ENCODE measurements around the gene PNMA6A. TPM values are rescaled to one million over a fixed set of nuclear protein-coding genes. Genes with fewer than 3 reads are reported as not detected.
"Not testable (repeated sequence)": the region's sequence is repeated elsewhere in the genome, so short reads cannot be mapped to it uniquely, and the experiment has no call there.

The PNMA6A gene
- total RNA-seq (3.1 and 3.3 TPM in 2 replicates), polyA plus RNA-seq (0.56 and 0.85 TPM in 2 replicates), polyA minus RNA-seq (ENCODE audit: low replicate concordance) (1.7 and 4.5 TPM in 2 replicates)
- polyA plus RNA-seq (2012), result 1.4 and 1.5 TPM in 2 replicates

DNA sequence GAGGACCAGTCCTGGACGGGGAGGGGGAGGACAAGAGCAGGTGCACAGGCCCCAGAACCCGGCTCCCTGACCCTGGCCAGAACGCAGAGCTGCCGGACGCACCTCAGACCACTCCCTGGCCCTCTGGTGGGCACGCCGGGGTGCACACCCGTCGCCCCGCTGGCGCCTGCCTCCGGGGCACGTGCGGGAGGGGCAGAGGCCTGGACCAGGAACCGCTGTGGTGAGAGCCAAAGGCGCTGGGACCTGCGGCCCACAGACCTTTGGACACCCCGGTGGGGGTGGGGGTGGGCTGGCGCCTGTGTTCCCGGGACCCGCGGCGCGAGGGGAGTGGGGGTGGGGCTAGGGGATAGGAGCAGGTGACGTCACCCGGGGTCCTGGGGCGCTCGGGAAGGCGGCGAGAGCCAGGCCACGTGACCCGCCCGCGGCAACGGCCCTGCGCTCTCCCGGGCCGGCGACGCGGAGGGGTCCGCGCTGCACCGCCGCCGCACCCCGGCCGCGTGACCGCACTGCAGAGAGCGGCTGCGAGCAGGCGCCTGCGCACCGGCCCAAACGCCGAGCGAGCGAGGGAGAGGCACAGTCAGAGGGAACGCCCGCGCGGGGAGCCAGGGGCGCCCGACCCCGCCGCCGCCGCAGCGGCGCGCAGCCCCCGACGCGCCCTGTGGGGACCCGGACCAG lies at the start of gene PNMA6A:
Gene PNMA6A (plus strand): TSS at position 546 of the 675 bp plus-strand sequence. CDS start 609 bp downstream, outside the sequence.
- not testable (repeated sequence) for H3K4me1 ChIP-seq (ENCODE audit: control insufficient read depth, extremely low read depth, insufficient read depth, low read length); H4K20me1 ChIP-seq (ENCODE audit: control insufficient read depth, extremely low read depth, insufficient read depth, low read length); DNase-seq (ENCODE audit: low read depth in 2 of 2); H3K36me3 ChIP-seq (ENCODE audit: control insufficient read depth, insufficient read depth, low read length); H3K27ac ChIP-seq (ENCODE audit: insufficient read depth, low read length); H2AFZ ChIP-seq (ENCODE audit: low read length); H3K9ac ChIP-seq (ENCODE audit: insufficient read depth, low read length); H3K4me2 ChIP-seq (ENCODE audit: extremely low read depth, insufficient read depth, low read length); H3K4me3 ChIP-seq (replicated peaks in 1 of 4; ENCODE audit: control extremely low read depth in 1 of 4, insufficient read depth in 1 of 4, low read depth in 3 of 4, low read length in 4 of 4); H3K27me3 ChIP-seq (ENCODE audit: control insufficient read depth, insufficient read depth, low read length); H3K9me3 ChIP-seq (ENCODE audit: control insufficient read depth, insufficient read depth, low read depth, low read length); H3K79me2 ChIP-seq (ENCODE audit: control insufficient read depth, insufficient read depth, low read length)

DNA sequence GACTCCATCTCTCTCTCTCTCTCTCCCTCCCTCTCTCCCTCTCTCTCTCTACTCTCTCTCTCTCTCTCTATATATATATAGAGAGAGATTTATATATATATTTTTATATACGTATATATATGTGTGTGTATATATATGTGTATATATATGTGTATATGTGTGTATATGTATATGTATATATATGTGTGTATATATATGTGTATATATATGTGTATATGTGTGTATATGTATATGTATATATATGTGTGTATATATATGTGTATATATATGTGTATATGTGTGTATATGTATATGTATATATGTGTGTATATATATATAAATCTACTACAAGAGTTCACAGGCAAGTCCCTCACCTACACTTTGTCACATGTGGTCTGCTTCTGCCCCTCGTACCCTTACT lies 45.8 kb upstream of the PNMA6A start:
- not testable (repeated sequence) for H3K9ac ChIP-seq (ENCODE audit: insufficient read depth, low read length); H3K27ac ChIP-seq (ENCODE audit: insufficient read depth, low read length); H3K4me3 ChIP-seq (replicated peaks in 1 of 4; ENCODE audit: control extremely low read depth in 1 of 4, insufficient read depth in 1 of 4, low read depth in 3 of 4, low read length in 4 of 4); H3K4me1 ChIP-seq (ENCODE audit: control insufficient read depth, extremely low read depth, insufficient read depth, low read length); H2AFZ ChIP-seq (ENCODE audit: low read length); H3K27me3 ChIP-seq (ENCODE audit: control insufficient read depth, insufficient read depth, low read length); H3K36me3 ChIP-seq (ENCODE audit: control insufficient read depth, insufficient read depth, low read length); H3K79me2 ChIP-seq (ENCODE audit: control insufficient read depth, insufficient read depth, low read length); DNase-seq (ENCODE audit: low read depth in 2 of 2); H3K9me3 ChIP-seq (ENCODE audit: control insufficient read depth, insufficient read depth, low read depth, low read length); H4K20me1 ChIP-seq (ENCODE audit: control insufficient read depth, extremely low read depth, insufficient read depth, low read length); H3K4me2 ChIP-seq (ENCODE audit: extremely low read depth, insufficient read depth, low read length)

DNA sequence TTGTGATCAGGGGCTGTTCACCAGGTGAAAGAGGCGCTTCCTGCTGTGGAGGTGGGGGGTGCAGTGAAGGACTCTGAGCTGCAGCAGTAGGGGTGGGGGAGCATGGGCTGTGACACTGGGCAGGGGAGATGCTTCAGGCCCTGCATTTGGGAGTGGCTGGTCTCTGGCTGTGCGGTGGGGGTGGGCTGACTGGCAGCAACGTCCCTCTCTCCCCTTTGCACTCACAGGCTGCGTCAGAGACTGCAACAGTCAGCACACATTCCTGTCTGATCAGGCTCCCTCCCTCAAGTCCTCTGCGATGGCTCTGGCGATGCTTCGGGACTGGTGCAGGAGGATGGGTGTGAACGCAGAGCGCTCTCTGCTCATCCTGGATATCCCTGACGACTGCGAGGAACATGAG lies 43.8 kb upstream of the PNMA6A start:
- not testable (repeated sequence) for DNase-seq (ENCODE audit: low read depth in 2 of 2); H2AFZ ChIP-seq (ENCODE audit: low read length); H3K4me1 ChIP-seq (ENCODE audit: control insufficient read depth, extremely low read depth, insufficient read depth, low read length); H3K27ac ChIP-seq (ENCODE audit: insufficient read depth, low read length); H3K36me3 ChIP-seq (ENCODE audit: control insufficient read depth, insufficient read depth, low read length); H3K79me2 ChIP-seq (ENCODE audit: control insufficient read depth, insufficient read depth, low read length); H3K4me2 ChIP-seq (ENCODE audit: extremely low read depth, insufficient read depth, low read length); H4K20me1 ChIP-seq (ENCODE audit: control insufficient read depth, extremely low read depth, insufficient read depth, low read length); H3K9ac ChIP-seq (ENCODE audit: insufficient read depth, low read length); H3K4me3 ChIP-seq (replicated peaks in 1 of 4; ENCODE audit: control extremely low read depth in 1 of 4, insufficient read depth in 1 of 4, low read depth in 3 of 4, low read length in 4 of 4); H3K9me3 ChIP-seq (ENCODE audit: control insufficient read depth, insufficient read depth, low read depth, low read length); H3K27me3 ChIP-seq (ENCODE audit: control insufficient read depth, insufficient read depth, low read length)

DNA sequence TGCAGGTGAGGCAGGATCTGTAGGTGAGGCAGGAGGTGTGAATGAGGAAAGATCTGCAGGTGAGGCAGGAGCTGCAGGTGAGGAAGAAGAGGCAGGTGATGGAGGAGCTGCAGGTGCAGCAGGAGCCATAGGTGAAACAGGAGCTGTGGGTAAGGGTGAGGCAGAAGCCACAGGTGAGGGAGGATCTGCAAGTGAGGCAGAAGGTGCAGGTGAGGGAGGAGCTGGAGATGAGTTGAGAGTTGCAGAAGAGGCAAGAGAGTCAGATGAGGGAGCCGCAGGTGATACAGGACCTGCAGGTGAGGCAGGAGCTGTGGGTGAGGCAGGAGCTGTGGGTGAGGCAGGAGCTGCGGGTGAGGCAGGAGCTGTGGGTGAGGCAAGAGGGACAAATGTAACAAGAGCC lies 43.1 kb upstream of the PNMA6A start:
- TF ChIP-seq, protein P1, sequence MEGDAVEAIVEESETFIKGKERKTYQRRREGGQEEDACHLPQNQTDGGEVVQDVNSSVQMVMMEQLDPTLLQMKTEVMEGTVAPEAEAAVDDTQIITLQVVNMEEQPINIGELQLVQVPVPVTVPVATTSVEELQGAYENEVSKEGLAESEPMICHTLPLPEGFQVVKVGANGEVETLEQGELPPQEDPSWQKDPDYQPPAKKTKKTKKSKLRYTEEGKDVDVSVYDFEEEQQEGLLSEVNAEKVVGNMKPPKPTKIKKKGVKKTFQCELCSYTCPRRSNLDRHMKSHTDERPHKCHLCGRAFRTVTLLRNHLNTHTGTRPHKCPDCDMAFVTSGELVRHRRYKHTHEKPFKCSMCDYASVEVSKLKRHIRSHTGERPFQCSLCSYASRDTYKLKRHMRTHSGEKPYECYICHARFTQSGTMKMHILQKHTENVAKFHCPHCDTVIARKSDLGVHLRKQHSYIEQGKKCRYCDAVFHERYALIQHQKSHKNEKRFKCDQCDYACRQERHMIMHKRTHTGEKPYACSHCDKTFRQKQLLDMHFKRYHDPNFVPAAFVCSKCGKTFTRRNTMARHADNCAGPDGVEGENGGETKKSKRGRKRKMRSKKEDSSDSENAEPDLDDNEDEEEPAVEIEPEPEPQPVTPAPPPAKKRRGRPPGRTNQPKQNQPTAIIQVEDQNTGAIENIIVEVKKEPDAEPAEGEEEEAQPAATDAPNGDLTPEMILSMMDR (conservative IDR thresholded peaks at IDR 0.05 in 1 of 2, IDR thresholded peaks at IDR 0.05 in 1 of 2; ENCODE audit: low read depth in 1 of 2, low read length in 2 of 2), result no peak
- TF ChIP-seq EZH2 (IDR thresholded peaks at IDR 0.05; ENCODE audit: low read length, missing control alignments), result no peak
- DNase-seq (ENCODE audit: low read depth in 2 of 2), result no peak
- H3K27ac ChIP-seq (ENCODE audit: insufficient read depth, low read length), result no peak overlapping the region

More for the DNA sequence above, 43.1 kb upstream of the PNMA6A start:
- H3K9ac ChIP-seq (ENCODE audit: insufficient read depth, low read length), result no peak overlapping the region
- no peaks in the 10 kb centered on the region for H3K79me2 ChIP-seq (ENCODE audit: control insufficient read depth, insufficient read depth, low read length)
- H3K4me3 ChIP-seq (replicated peaks in 1 of 4; ENCODE audit: control extremely low read depth in 1 of 4, insufficient read depth in 1 of 4, low read depth in 3 of 4, low read length in 4 of 4), result no peak overlapping the region
- no peaks in the 10 kb centered on the region for H3K36me3 ChIP-seq (ENCODE audit: control insufficient read depth, insufficient read depth, low read length)
- no peak overlapping the region for H3K4me2 ChIP-seq (ENCODE audit: extremely low read depth, insufficient read depth, low read length)
- H3K27me3 ChIP-seq (ENCODE audit: control insufficient read depth, insufficient read depth, low read length), result no peaks in the 10 kb centered on the region
- no peaks in the 10 kb centered on the region for H4K20me1 ChIP-seq (ENCODE audit: control insufficient read depth, extremely low read depth, insufficient read depth, low read length)
- no peaks in the 10 kb centered on the region for H3K9me3 ChIP-seq (ENCODE audit: control insufficient read depth, insufficient read depth, low read depth, low read length)
- H3K4me1 ChIP-seq (ENCODE audit: control insufficient read depth, extremely low read depth, insufficient read depth, low read length), result no peaks in the 10 kb centered on the region
- H2AFZ ChIP-seq (ENCODE audit: low read length), result no peak overlapping the region

All from fibroblast of lung (primary cell).